Body of pancreas (tissue), 4 donors: Measurements from ENCODE around the gene NXPE3.

Source experiments
- POLR2A ChIP-seq, 3 donors: fragments of 450-650 bp; IDR thresholded peaks; one replicate each; pipeline ENCODE4 v1.6.1; 2016; ENCODE audit warnings: antibody characterized with exemption in 3 of 3, mild to moderate bottlenecking in 2 of 3
- TF ChIP-seq, protein P1 (sequence below), 7 experiments: fragments of 450-650 bp in 4 of 7; fragments of 200-600 bp in 3 of 7; sonication (generic) in 3 of 7; IDR thresholded peaks; one replicate each; pipeline ENCODE4 v1.5.1; 2016 to 2019; ENCODE audit warnings: antibody characterized with exemption in 7 of 7

DNA sequence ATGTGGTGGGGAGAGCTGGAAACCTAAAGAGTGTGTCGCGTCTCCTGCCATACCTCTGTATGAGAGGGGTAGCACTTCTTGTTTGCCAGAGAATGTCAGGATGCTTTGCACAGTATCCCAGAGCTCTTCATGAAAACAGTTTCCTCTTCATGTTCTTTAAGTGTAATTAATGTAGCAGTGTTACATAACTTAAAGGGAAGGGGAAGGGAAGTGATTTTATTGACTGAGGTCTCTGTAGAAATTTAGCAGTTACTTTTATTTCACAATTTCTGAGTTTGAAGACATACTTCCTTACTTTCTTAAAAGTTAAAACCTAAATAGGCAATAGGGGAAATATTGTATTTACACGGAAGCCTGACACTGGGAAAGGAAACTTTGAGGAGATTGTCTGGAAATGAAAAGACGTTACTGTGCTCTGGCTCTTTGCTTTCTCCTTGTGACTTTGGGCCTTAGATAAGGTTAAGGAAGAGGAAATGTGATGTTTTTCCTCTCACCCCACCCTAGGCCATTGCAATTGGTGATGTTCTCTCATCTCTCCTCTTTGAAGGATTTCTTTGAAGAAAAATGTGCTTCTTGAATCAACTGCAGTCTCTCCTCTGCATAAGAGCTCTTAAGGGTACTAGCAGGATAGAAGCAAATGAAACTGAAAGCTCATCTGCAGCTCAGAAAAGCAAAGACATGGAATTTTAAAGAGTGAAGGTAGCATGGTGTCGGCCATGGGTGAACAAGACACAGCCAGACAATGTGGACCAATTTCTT is 6.0 kb downstream of the NXPE3 start:
- TF ChIP-seq, protein P1, sequence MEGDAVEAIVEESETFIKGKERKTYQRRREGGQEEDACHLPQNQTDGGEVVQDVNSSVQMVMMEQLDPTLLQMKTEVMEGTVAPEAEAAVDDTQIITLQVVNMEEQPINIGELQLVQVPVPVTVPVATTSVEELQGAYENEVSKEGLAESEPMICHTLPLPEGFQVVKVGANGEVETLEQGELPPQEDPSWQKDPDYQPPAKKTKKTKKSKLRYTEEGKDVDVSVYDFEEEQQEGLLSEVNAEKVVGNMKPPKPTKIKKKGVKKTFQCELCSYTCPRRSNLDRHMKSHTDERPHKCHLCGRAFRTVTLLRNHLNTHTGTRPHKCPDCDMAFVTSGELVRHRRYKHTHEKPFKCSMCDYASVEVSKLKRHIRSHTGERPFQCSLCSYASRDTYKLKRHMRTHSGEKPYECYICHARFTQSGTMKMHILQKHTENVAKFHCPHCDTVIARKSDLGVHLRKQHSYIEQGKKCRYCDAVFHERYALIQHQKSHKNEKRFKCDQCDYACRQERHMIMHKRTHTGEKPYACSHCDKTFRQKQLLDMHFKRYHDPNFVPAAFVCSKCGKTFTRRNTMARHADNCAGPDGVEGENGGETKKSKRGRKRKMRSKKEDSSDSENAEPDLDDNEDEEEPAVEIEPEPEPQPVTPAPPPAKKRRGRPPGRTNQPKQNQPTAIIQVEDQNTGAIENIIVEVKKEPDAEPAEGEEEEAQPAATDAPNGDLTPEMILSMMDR (IDR thresholded peaks at IDR 0.05), result no peak
- no peak for TF ChIP-seq POLR2A (IDR thresholded peaks at IDR 0.05)
